ENCODE data around the gene TPM2.

DNA sequence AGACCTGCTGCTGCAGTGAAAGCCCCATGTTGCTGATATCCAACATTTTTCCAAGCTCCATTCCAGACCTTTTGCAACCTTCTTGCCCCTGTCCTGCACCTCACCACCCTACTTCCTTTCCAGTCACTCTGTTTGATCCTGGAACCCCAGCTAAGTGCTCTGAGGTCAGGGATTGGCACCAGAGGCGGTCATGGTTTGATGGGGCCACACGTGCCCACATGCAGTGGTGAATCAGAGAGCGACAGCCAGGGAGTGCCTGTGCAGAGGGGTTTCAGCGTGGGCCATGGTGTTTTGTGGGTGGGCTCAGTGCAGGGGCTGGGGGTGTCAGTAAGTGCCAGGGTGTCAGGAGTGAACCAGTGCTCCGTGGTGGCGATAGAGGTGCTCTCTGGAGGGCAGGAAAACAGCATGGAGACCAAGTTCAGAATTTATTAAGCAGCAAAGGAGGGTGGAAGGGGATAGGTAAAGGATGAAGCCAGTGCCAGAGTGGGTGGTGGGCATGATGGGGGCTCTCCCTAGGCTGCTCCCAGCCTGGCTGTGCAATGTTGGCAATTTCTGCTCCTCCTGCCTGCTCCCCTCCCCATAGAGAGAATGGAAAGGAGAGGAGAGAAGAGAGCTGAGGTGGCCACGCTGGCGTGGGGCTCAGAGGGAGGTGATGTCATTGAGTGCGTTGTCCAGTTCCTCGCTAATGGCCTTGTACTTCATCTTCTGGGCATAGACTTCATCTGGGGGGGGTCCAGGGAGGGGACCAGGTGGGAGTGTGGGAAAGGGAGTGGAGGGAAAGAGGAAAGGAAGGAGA, 7.0 kb downstream of the TPM2 start:
- TF ChIP-seq, protein P1, sequence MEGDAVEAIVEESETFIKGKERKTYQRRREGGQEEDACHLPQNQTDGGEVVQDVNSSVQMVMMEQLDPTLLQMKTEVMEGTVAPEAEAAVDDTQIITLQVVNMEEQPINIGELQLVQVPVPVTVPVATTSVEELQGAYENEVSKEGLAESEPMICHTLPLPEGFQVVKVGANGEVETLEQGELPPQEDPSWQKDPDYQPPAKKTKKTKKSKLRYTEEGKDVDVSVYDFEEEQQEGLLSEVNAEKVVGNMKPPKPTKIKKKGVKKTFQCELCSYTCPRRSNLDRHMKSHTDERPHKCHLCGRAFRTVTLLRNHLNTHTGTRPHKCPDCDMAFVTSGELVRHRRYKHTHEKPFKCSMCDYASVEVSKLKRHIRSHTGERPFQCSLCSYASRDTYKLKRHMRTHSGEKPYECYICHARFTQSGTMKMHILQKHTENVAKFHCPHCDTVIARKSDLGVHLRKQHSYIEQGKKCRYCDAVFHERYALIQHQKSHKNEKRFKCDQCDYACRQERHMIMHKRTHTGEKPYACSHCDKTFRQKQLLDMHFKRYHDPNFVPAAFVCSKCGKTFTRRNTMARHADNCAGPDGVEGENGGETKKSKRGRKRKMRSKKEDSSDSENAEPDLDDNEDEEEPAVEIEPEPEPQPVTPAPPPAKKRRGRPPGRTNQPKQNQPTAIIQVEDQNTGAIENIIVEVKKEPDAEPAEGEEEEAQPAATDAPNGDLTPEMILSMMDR (IDR thresholded peaks at IDR 0.05 in 2 of 3, conservative IDR thresholded peaks at IDR 0.05 in 1 of 3; ENCODE audit: control insufficient read depth in 2 of 3, extremely low read depth in 1 of 3, insufficient read depth in 1 of 3, low read depth in 3 of 3, low read length in 3 of 3), result no peak
- TF ChIP-seq ZNF217 (IDR thresholded peaks at IDR 0.05) (no peak), JUND (IDR thresholded peaks at IDR 0.05; ENCODE audit: low read depth, low read length) (no peak), SUZ12 (IDR thresholded peaks at IDR 0.05; ENCODE audit: unreplicated experiment) (no peak), SP1 (IDR thresholded peaks at IDR 0.05; ENCODE audit: low read depth, low read length) (no peak), HDAC2 (IDR thresholded peaks at IDR 0.05) (no peak), SIN3A (IDR thresholded peaks at IDR 0.05; ENCODE audit: low read depth, low read length) (no peak), EP300 (IDR thresholded peaks at IDR 0.05; ENCODE audit: borderline replicate concordance in 1 of 2, control insufficient read depth in 1 of 2, low read depth in 2 of 2, low read length in 2 of 2) (no peak), RBBP5 (conservative IDR thresholded peaks at IDR 0.05) (no peak)
